Endothelial cell (in vitro differentiated cells): Measurements from ENCODE around the gene LGALS3. TPM values are rescaled to one million over a fixed set of nuclear protein-coding genes. Genes with fewer than 3 reads are reported as not detected.

ENCODE experiments used
- DNase-seq: peaks from one replicate; pipeline ENCODE4 v3.0.0; 2021; ENCODE audit warnings: low spot score
- H3K27ac Mint-ChIP-seq: one replicate; pipeline ENCODE4 v1.8.0; 2021; ENCODE audit warnings: mixed read lengths, inconsistent platforms; ENCODE audit not compliant: unreplicated experiment
- H3K27me3 Mint-ChIP-seq: one replicate; pipeline ENCODE4 v1.8.0; 2021; ENCODE audit warnings: mild to moderate bottlenecking, moderate library complexity, mixed read lengths, inconsistent platforms; ENCODE audit not compliant: unreplicated experiment
- H3K36me3 Mint-ChIP-seq: one replicate; pipeline ENCODE4 v1.8.0; 2021; ENCODE audit warnings: mild to moderate bottlenecking, low read depth, mixed read lengths, inconsistent platforms; ENCODE audit not compliant: unreplicated experiment
- H3K4me1 Mint-ChIP-seq: one replicate; pipeline ENCODE4 v1.8.0; 2021; ENCODE audit warnings: mild to moderate bottlenecking, mixed read lengths, inconsistent platforms; ENCODE audit not compliant: unreplicated experiment
- H3K4me3 Mint-ChIP-seq: one replicate; pipeline ENCODE4 v1.8.0; 2021; ENCODE audit warnings: mild to moderate bottlenecking, mixed read lengths, inconsistent platforms; ENCODE audit not compliant: unreplicated experiment
- H3K9me3 Mint-ChIP-seq: one replicate; pipeline ENCODE4 v1.8.0; 2021; ENCODE audit warnings: mixed read lengths, inconsistent platforms; ENCODE audit not compliant: unreplicated experiment
- CTCF ChIP-seq: fragments of 200-600 bp; sonication (generic); IDR thresholded peaks from one replicate; pipeline ENCODE4 v1.5.0; 2021; ENCODE audit warnings: antibody characterized with exemption; ENCODE audit not compliant: unreplicated experiment
- total RNA-seq: library from RNA; stranded (reverse); fragmentation: NEBNext Ultra II Directional; extraction: Animal tissue kit (Norgen Biotek cat#: 25700); gene quantifications from one replicate; pipeline ENCODE4 v1.2.1, GENCODE V29; 2021; ENCODE audit not compliant: unreplicated experiment

LGALS3 gene
- total RNA-seq, 1 donor from 2014 or later, result 4.1 TPM

GRCh38 chr14:55122440-55122986 is 6.5 kb upstream of the LGALS3 start:
- no peak overlapping the region for H3K4me3 Mint-ChIP-seq

GRCh38 chr14:55123101-55123500 is 6.0 kb upstream of the LGALS3 start:
- Mint-ChIP-seq H3K4me1 (no peaks in the 10 kb centered on the region), H3K36me3 (no peaks in the 10 kb centered on the region), H3K4me3 (no peak overlapping the region), H3K27ac (no peak overlapping the region), H3K9me3 (no peaks in the 10 kb centered on the region), H3K27me3 (peaks cover 6% of the 10 kb centered on the region)
- no peak for DNase-seq
- TF ChIP-seq CTCF, result no peak

More at GRCh38 chr14:55122440-55122986, 6.5 kb upstream of the LGALS3 start:
- DNase-seq, result no peak
- H3K9me3 Mint-ChIP-seq, result no peaks in the 10 kb centered on the region
- no peaks in the 10 kb centered on the region for H3K4me1 Mint-ChIP-seq
- H3K27me3 Mint-ChIP-seq, result peaks cover 6% of the 10 kb centered on the region
- TF ChIP-seq CTCF, result no peak
- H3K27ac Mint-ChIP-seq, result no peak overlapping the region
- no peaks in the 10 kb centered on the region for H3K36me3 Mint-ChIP-seq

- no peak for TF ChIP-seq CTCF
- no peaks in the 10 kb centered on the region for H3K9me3 Mint-ChIP-seq
- DNase-seq, result no peak
- peaks cover 6% of the 10 kb centered on the region for H3K27me3 Mint-ChIP-seq
- no peak overlapping the region for H3K27ac Mint-ChIP-seq
- H3K4me3 Mint-ChIP-seq, result no peak overlapping the region
- no peaks in the 10 kb centered on the region for H3K36me3 Mint-ChIP-seq
- no peaks in the 10 kb centered on the region for H3K4me1 Mint-ChIP-seq
These were observed 5.0 kb upstream of the LGALS3 start for GRCh38 chr14:55123852-55124639.

- TF ChIP-seq CTCF, result no peak
- no peak for DNase-seq
- Mint-ChIP-seq H3K9me3 (no peaks in the 10 kb centered on the region), H3K4me3 (no peak overlapping the region), H3K27me3 (peaks cover 7% of the 10 kb centered on the region), H3K4me1 (no peaks in the 10 kb centered on the region), H3K27ac (no peak overlapping the region), H3K36me3 (no peaks in the 10 kb centered on the region)
These were observed 4.2 kb upstream of the LGALS3 start for GRCh38 chr14:55124774-55125386.

GRCh38 chr14:55125403-55125802 is 3.6 kb upstream of the LGALS3 start:
- no peak for DNase-seq
- no peaks in the 10 kb centered on the region for H3K36me3 Mint-ChIP-seq
- no peak overlapping the region for H3K27ac Mint-ChIP-seq
- H3K4me3 Mint-ChIP-seq, result no peak overlapping the region
- H3K9me3 Mint-ChIP-seq, result no peaks in the 10 kb centered on the region
- no peak for TF ChIP-seq CTCF
- peaks cover 10% of the 10 kb centered on the region for H3K27me3 Mint-ChIP-seq
- no peaks in the 10 kb centered on the region for H3K4me1 Mint-ChIP-seq
